ENCODE data around the gene CACYBP.

Gene CACYBP

GRCh38 chr1:174999936-175000696 is at the start of gene CACYBP:
CACYBP (plus strand) TSS chr1:174999947; CDS start chr1:175000181, 234 bp downstream.
- Histone ChIP-seq H3K4me3 (ENCODE audit: low read length in 2 of 2) (peak within 1 kb of the TSS; percentile 94 to 98), H3K27me3 (ENCODE audit: control insufficient read depth in 2 of 2, insufficient read depth in 2 of 2, low read length in 2 of 2) (no peaks in the 10 kb centered on the region), H3K9ac (ENCODE audit: low read depth in 1 of 2, low read length in 2 of 2) (peak within 1 kb of the TSS; percentile 82 to 100), H3K9me3 (ENCODE audit: control insufficient read depth in 2 of 2, low read length in 2 of 2) (no peaks in the 10 kb centered on the region), H3K27ac (ENCODE audit: low read depth in 2 of 2, low read length in 2 of 2) (peak within 1 kb of the TSS; percentile 97 to 100), H3K4me1 (ENCODE audit: control insufficient read depth in 2 of 2, insufficient read depth in 2 of 2, low read length in 2 of 2) (peaks cover 9 to 15% of the 10 kb centered on the region in 2 donors), H3K36me3 (ENCODE audit: control insufficient read depth in 2 of 2, insufficient read depth in 2 of 2, low read length in 2 of 2) (peaks cover 1 to 5% of the 10 kb centered on the region in 2 donors)

GRCh38 chr1:174953285-174954072 is 46.3 kb upstream of the CACYBP start:
- no peaks in the 10 kb centered on the region for H3K9me3 ChIP-seq (ENCODE audit: control insufficient read depth in 2 of 2, low read length in 2 of 2)
- H3K36me3 ChIP-seq (ENCODE audit: control insufficient read depth in 2 of 2, insufficient read depth in 2 of 2, low read length in 2 of 2), result peaks cover 1 to 2% of the 10 kb centered on the region in 2 donors
- H3K4me1 ChIP-seq (ENCODE audit: control insufficient read depth in 2 of 2, insufficient read depth in 2 of 2, low read length in 2 of 2), result peaks cover 11 to 16% of the 10 kb centered on the region in 2 donors
- peak overlapping the region in 1 of 2 donors; percentile 52 for H3K4me3 ChIP-seq (ENCODE audit: low read length in 2 of 2)
- H3K27me3 ChIP-seq (ENCODE audit: control insufficient read depth in 2 of 2, insufficient read depth in 2 of 2, low read length in 2 of 2), result no peaks in the 10 kb centered on the region
- H3K27ac ChIP-seq (ENCODE audit: low read depth in 2 of 2, low read length in 2 of 2), result peak overlapping the region; percentile 43 to 72
- no peak overlapping the region for H3K9ac ChIP-seq (ENCODE audit: low read depth in 1 of 2, low read length in 2 of 2)

- Histone ChIP-seq H3K9me3 (ENCODE audit: control insufficient read depth in 2 of 2, low read length in 2 of 2) (no peaks in the 10 kb centered on the region), H3K9ac (ENCODE audit: low read depth in 1 of 2, low read length in 2 of 2) (no peak overlapping the region), H3K4me3 (ENCODE audit: low read length in 2 of 2) (no peak overlapping the region), H3K27ac (ENCODE audit: low read depth in 2 of 2, low read length in 2 of 2) (peak overlapping the region; percentile 26 to 72), H3K36me3 (ENCODE audit: control insufficient read depth in 2 of 2, insufficient read depth in 2 of 2, low read length in 2 of 2) (peaks cover 3 to 5% of the 10 kb centered on the region in 2 donors), H3K4me1 (ENCODE audit: control insufficient read depth in 2 of 2, insufficient read depth in 2 of 2, low read length in 2 of 2) (peaks cover 11 to 16% of the 10 kb centered on the region in 2 donors), H3K27me3 (ENCODE audit: control insufficient read depth in 2 of 2, insufficient read depth in 2 of 2, low read length in 2 of 2) (no peaks in the 10 kb centered on the region)
These were observed 45.7 kb upstream of the CACYBP start for GRCh38 chr1:174954073-174954460.

- Histone ChIP-seq H3K9me3 (ENCODE audit: control insufficient read depth in 2 of 2, low read length in 2 of 2) (no peaks in the 10 kb centered on the region), H3K36me3 (ENCODE audit: control insufficient read depth in 2 of 2, insufficient read depth in 2 of 2, low read length in 2 of 2) (peaks cover 3 to 5% of the 10 kb centered on the region in 2 donors), H3K27me3 (ENCODE audit: control insufficient read depth in 2 of 2, insufficient read depth in 2 of 2, low read length in 2 of 2) (no peaks in the 10 kb centered on the region), H3K4me3 (ENCODE audit: low read length in 2 of 2) (no peak overlapping the region), H3K4me1 (ENCODE audit: control insufficient read depth in 2 of 2, insufficient read depth in 2 of 2, low read length in 2 of 2) (peaks cover 11 to 16% of the 10 kb centered on the region in 2 donors), H3K27ac (ENCODE audit: low read depth in 2 of 2, low read length in 2 of 2) (peak overlapping the region; percentile 26 to 72), H3K9ac (ENCODE audit: low read depth in 1 of 2, low read length in 2 of 2) (no peak overlapping the region)
These were observed 44.8 kb upstream of the CACYBP start for GRCh38 chr1:174954671-174955669.

- Histone ChIP-seq H3K4me3 (ENCODE audit: low read length in 2 of 2) (no peak overlapping the region), H3K9me3 (ENCODE audit: control insufficient read depth in 2 of 2, low read length in 2 of 2) (no peaks in the 10 kb centered on the region), H3K27me3 (ENCODE audit: control insufficient read depth in 2 of 2, insufficient read depth in 2 of 2, low read length in 2 of 2) (no peaks in the 10 kb centered on the region), H3K9ac (ENCODE audit: low read depth in 1 of 2, low read length in 2 of 2) (no peak overlapping the region), H3K4me1 (ENCODE audit: control insufficient read depth in 2 of 2, insufficient read depth in 2 of 2, low read length in 2 of 2) (peaks cover 11 to 16% of the 10 kb centered on the region in 2 donors), H3K27ac (ENCODE audit: low read depth in 2 of 2, low read length in 2 of 2) (no peak overlapping the region), H3K36me3 (ENCODE audit: control insufficient read depth in 2 of 2, insufficient read depth in 2 of 2, low read length in 2 of 2) (peaks cover 3 to 5% of the 10 kb centered on the region in 2 donors)
These were observed 43.7 kb upstream of the CACYBP start for GRCh38 chr1:174956086-174956485.

GRCh38 chr1:174956976-174957375 is 42.8 kb upstream of the CACYBP start:
- Histone ChIP-seq H3K9me3 (ENCODE audit: control insufficient read depth in 2 of 2, low read length in 2 of 2) (no peaks in the 10 kb centered on the region), H3K4me3 (ENCODE audit: low read length in 2 of 2) (no peak overlapping the region), H3K27ac (ENCODE audit: low read depth in 2 of 2, low read length in 2 of 2) (peak overlapping the region in 1 of 2 donors; percentile 2), H3K36me3 (ENCODE audit: control insufficient read depth in 2 of 2, insufficient read depth in 2 of 2, low read length in 2 of 2) (peaks cover 3 to 5% of the 10 kb centered on the region in 2 donors), H3K9ac (ENCODE audit: low read depth in 1 of 2, low read length in 2 of 2) (no peak overlapping the region), H3K4me1 (ENCODE audit: control insufficient read depth in 2 of 2, insufficient read depth in 2 of 2, low read length in 2 of 2) (peaks cover 11 to 16% of the 10 kb centered on the region in 2 donors), H3K27me3 (ENCODE audit: control insufficient read depth in 2 of 2, insufficient read depth in 2 of 2, low read length in 2 of 2) (no peaks in the 10 kb centered on the region)

GRCh38 chr1:174957829-174958228 is 41.9 kb upstream of the CACYBP start:
- Histone ChIP-seq H3K27ac (ENCODE audit: low read depth in 2 of 2, low read length in 2 of 2) (no peak overlapping the region), H3K4me1 (ENCODE audit: control insufficient read depth in 2 of 2, insufficient read depth in 2 of 2, low read length in 2 of 2) (peaks cover 11 to 16% of the 10 kb centered on the region in 2 donors), H3K27me3 (ENCODE audit: control insufficient read depth in 2 of 2, insufficient read depth in 2 of 2, low read length in 2 of 2) (no peaks in the 10 kb centered on the region), H3K36me3 (ENCODE audit: control insufficient read depth in 2 of 2, insufficient read depth in 2 of 2, low read length in 2 of 2) (peaks cover 3 to 5% of the 10 kb centered on the region in 2 donors), H3K4me3 (ENCODE audit: low read length in 2 of 2) (no peak overlapping the region), H3K9me3 (ENCODE audit: control insufficient read depth in 2 of 2, low read length in 2 of 2) (no peaks in the 10 kb centered on the region), H3K9ac (ENCODE audit: low read depth in 1 of 2, low read length in 2 of 2) (no peak overlapping the region)

- H3K27ac ChIP-seq (ENCODE audit: low read depth in 2 of 2, low read length in 2 of 2), result no peak overlapping the region
- no peaks in the 10 kb centered on the region for H3K27me3 ChIP-seq (ENCODE audit: control insufficient read depth in 2 of 2, insufficient read depth in 2 of 2, low read length in 2 of 2)
- no peak overlapping the region for H3K9ac ChIP-seq (ENCODE audit: low read depth in 1 of 2, low read length in 2 of 2)
- H3K9me3 ChIP-seq (ENCODE audit: control insufficient read depth in 2 of 2, low read length in 2 of 2), result no peaks in the 10 kb centered on the region
- peaks cover 12 to 17% of the 10 kb centered on the region in 2 donors for H3K4me1 ChIP-seq (ENCODE audit: control insufficient read depth in 2 of 2, insufficient read depth in 2 of 2, low read length in 2 of 2)
- H3K4me3 ChIP-seq (ENCODE audit: low read length in 2 of 2), result no peak overlapping the region
- peaks cover 3 to 5% of the 10 kb centered on the region in 2 donors for H3K36me3 ChIP-seq (ENCODE audit: control insufficient read depth in 2 of 2, insufficient read depth in 2 of 2, low read length in 2 of 2)
These were observed 41.4 kb upstream of the CACYBP start for GRCh38 chr1:174958396-174958795.

GRCh38 chr1:174960362-174960761 is 39.4 kb upstream of the CACYBP start:
- H3K4me3 ChIP-seq (ENCODE audit: low read length in 2 of 2), result no peak overlapping the region
- no peak overlapping the region for H3K27ac ChIP-seq (ENCODE audit: low read depth in 2 of 2, low read length in 2 of 2)
- peaks cover 20 to 22% of the 10 kb centered on the region in 2 donors for H3K4me1 ChIP-seq (ENCODE audit: control insufficient read depth in 2 of 2, insufficient read depth in 2 of 2, low read length in 2 of 2)
- H3K36me3 ChIP-seq (ENCODE audit: control insufficient read depth in 2 of 2, insufficient read depth in 2 of 2, low read length in 2 of 2), result peaks cover 3 to 5% of the 10 kb centered on the region in 2 donors
- H3K27me3 ChIP-seq (ENCODE audit: control insufficient read depth in 2 of 2, insufficient read depth in 2 of 2, low read length in 2 of 2), result no peaks in the 10 kb centered on the region
- H3K9me3 ChIP-seq (ENCODE audit: control insufficient read depth in 2 of 2, low read length in 2 of 2), result no peaks in the 10 kb centered on the region
- no peak overlapping the region for H3K9ac ChIP-seq (ENCODE audit: low read depth in 1 of 2, low read length in 2 of 2)
